HepG2 (cell line): Measurements from ENCODE around the gene RABGAP1. TPM values are rescaled to one million over a fixed set of nuclear protein-coding genes. Genes with fewer than 3 reads are reported as not detected.

Source experiments
- CCDC6 ChIP-seq: sonication (generic); formaldehyde crosslinking; IDR thresholded peaks from 2 replicates; pipeline ENCODE4 v1.8.1; 2022; ENCODE audit warnings: mild to moderate bottlenecking, missing genetic modification reagents, moderate library complexity
- CENPT ChIP-seq: sonication (generic); formaldehyde crosslinking; IDR thresholded peaks from 2 replicates; pipeline ENCODE4 v1.8.0; 2022; ENCODE audit warnings: low read depth, mild to moderate bottlenecking, moderate library complexity, missing genetic modification reagents
- FOXP1 ChIP-seq, 2 experiments: fragments of 450-650 bp in 1 of 2; IDR thresholded peaks; 2 replicates each; pipeline ENCODE4 v1.6.1; 2017 to 2018; ENCODE audit warnings: antibody characterized with exemption in 1 of 2
- KMT2A ChIP-seq: sonication (generic); formaldehyde crosslinking; IDR thresholded peaks from 2 replicates; pipeline ENCODE4 v1.4.0; 2020; ENCODE audit warnings: missing genetic modification reagents
- PHB2 ChIP-seq: fragments of 450-650 bp; IDR thresholded peaks from 2 replicates; pipeline ENCODE4 v1.6.1; 2018; ENCODE audit not compliant: partially characterized antibody
- RFX1 ChIP-seq: fragments of 450-650 bp; IDR thresholded peaks from 2 replicates; pipeline ENCODE4 v1.6.1; 2017
- ZC3H4 ChIP-seq: sonication (generic); formaldehyde crosslinking; IDR thresholded peaks from 2 replicates; pipeline ENCODE4 v1.4.0; 2020; ENCODE audit warnings: missing genetic modification reagents, borderline replicate concordance
- ZNF34 ChIP-seq: sonication (generic); formaldehyde crosslinking; IDR thresholded peaks from 2 replicates; pipeline ENCODE4 v1.4.0; 2020; ENCODE audit warnings: mild to moderate bottlenecking, missing genetic modification reagents, borderline replicate concordance
- ZNF44 ChIP-seq: sonication (generic); formaldehyde crosslinking; IDR thresholded peaks from 2 replicates; pipeline ENCODE4 v1.5.1; 2020; ENCODE audit warnings: mild to moderate bottlenecking, missing genetic modification reagents
- ZNF451 ChIP-seq: sonication (generic); formaldehyde crosslinking; IDR thresholded peaks from 2 replicates; pipeline ENCODE4 v1.5.0; 2020; ENCODE audit warnings: mild to moderate bottlenecking, missing genetic modification reagents
- ZNF558 ChIP-seq: sonication (generic); formaldehyde crosslinking; IDR thresholded peaks from 2 replicates; pipeline ENCODE4 v1.9.0; 2022; ENCODE audit warnings: mild to moderate bottlenecking, missing genetic modification reagents, borderline replicate concordance
- ZNF652 ChIP-seq: IDR thresholded peaks from 2 replicates; pipeline ENCODE4 v1.6.1; 2016; ENCODE audit warnings: low read depth, borderline replicate concordance
- polyA plus RNA-seq, 8 experiments: library from polyadenylated mRNA; depleted of rRNA in 3 of 8; stranded (reverse) in 7 of 8; unstranded in 1 of 8; fragments of >200 nt; fragmentation: Illumina TruSeq in 4 of 8; extraction: Trizol in 4 of 8; gene quantifications; 2 replicates each; pipeline versions ENCODE4 v1.2.1 to v1.2.3, GENCODE V29; 2011 to 2016; ENCODE audit warnings: low read depth in 4 of 8, missing spikeins in 1 of 8, mixed read lengths in 1 of 8; ENCODE audit not compliant: insufficient read depth in 1 of 8
- total RNA-seq, 5 experiments: library from RNA; depleted of rRNA; stranded (reverse); fragments of >200 nt; fragmentation: Illumina TruSeq; extraction: Trizol; gene quantifications; 2 replicates each; pipeline ENCODE4 v1.2.3, GENCODE V29; 2016; ENCODE audit warnings: low read depth in 1 of 5
- TF ChIP-seq, protein P1 (sequence below): sonication (generic); formaldehyde crosslinking; IDR thresholded peaks from one replicate; pipeline ENCODE4 v1.5.1; 2020; ENCODE audit warnings: mild to moderate bottlenecking, missing genetic modification reagents; ENCODE audit errors: not compliant biosample characterization
- TF ChIP-seq, protein P2 (sequence below): conservative IDR thresholded peaks from 2 replicates; pipeline ENCODE4 v1.6.1; 2018; ENCODE audit warnings: missing genetic modification reagents
- TF ChIP-seq, protein P3 (sequence below): IDR thresholded peaks from 2 replicates; pipeline ENCODE4 v1.6.1; 2016; ENCODE audit warnings: low read depth
- TF ChIP-seq, protein P4 (sequence below): sonication (generic); formaldehyde crosslinking; IDR thresholded peaks from 2 replicates; pipeline ENCODE4 v1.8.0; 2022; ENCODE audit warnings: mild to moderate bottlenecking, missing genetic modification reagents; ENCODE audit not compliant: insufficient replicate concordance
- TF ChIP-seq, protein P5 (sequence below): IDR thresholded peaks from 2 replicates; pipeline ENCODE4 v1.6.1; 2016; ENCODE audit warnings: low read depth, control low read depth

RABGAP1 gene
- total and polyA plus RNA-seq, 2 of the 13 experiments (the other 11 are each of a cell fraction or from before 2014, with no cell fraction given): 19.1 to 19.3 TPM

DNA sequence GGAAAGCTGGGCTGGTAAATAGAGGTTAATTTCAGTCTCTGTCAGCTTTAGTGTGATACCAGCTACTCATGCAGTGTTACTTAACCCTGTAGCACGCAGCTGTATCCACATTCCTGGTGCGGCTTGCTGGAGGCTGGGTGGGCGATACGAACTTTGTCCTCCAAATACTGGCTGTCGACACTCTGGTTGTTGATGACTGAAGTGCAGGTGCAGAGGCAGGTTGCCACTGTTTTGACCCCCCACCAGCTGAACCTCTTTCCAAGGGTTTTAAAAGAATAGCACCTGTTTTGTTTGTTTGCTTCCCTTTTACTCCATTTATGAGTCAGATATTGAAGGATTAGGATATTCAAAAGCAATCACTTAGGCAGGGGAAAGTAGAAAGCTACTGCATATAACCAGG is 4.4 kb upstream of the RABGAP1 start (continued):
- TF ChIP-seq, protein P1, sequence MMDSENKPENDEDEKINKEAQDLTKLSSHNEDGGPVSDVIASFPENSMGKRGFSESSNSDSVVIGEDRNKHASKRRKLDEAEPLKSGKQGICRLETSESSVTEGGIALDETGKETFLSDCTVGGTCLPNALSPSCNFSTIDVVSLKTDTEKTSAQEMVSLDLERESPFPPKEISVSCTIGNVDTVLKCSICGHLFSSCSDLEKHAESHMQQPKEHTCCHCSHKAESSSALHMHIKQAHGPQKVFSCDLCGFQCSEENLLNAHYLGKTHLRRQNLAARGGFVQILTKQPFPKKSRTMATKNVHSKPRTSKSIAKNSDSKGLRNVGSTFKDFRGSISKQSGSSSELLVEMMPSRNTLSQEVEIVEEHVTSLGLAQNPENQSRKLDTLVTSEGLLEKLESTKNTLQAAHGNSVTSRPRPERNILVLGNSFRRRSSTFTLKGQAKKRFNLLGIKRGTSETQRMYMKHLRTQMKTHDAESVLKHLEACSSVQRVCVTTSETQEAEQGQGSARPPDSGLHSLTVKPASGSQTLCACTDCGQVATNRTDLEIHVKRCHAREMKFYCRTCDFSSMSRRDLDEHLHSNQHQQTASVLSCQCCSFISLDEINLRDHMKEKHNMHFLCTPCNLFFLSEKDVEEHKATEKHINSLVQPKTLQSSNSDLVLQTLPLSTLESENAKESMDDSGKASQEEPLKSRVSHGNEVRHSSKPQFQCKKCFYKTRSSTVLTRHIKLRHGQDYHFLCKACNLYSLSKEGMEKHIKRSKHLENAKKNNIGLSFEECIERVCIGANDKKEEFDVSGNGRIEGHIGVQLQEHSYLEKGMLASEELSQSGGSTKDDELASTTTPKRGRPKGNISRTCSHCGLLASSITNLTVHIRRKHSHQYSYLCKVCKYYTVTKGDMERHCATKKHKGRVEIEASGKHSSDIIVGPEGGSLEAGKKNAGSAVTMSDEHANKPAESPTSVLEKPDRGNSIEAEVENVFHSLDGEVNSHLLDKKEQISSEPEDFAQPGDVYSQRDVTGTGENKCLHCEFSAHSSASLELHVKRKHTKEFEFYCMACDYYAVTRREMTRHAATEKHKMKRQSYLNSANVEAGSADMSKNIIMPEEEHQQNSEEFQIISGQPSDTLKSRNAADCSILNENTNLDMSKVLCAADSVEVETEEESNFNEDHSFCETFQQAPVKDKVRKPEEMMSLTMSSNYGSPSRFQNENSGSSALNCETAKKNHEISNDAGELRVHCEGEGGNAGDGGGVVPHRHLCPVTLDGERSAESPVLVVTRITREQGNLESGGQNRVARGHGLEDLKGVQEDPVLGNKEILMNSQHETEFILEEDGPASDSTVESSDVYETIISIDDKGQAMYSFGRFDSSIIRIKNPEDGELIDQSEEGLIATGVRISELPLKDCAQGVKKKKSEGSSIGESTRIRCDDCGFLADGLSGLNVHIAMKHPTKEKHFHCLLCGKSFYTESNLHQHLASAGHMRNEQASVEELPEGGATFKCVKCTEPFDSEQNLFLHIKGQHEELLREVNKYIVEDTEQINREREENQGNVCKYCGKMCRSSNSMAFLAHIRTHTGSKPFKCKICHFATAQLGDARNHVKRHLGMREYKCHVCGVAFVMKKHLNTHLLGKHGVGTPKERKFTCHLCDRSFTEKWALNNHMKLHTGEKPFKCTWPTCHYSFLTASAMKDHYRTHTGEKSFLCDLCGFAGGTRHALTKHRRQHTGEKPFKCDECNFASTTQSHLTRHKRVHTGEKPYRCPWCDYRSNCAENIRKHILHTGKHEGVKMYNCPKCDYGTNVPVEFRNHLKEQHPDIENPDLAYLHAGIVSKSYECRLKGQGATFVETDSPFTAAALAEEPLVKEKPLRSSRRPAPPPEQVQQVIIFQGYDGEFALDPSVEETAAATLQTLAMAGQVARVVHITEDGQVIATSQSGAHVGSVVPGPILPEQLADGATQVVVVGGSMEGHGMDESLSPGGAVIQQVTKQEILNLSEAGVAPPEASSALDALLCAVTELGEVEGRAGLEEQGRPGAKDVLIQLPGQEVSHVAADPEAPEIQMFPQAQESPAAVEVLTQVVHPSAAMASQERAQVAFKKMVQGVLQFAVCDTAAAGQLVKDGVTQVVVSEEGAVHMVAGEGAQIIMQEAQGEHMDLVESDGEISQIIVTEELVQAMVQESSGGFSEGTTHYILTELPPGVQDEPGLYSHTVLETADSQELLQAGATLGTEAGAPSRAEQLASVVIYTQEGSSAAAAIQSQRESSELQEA: no peak
- TF ChIP-seq CENPT (CRISPR knock-in tag) (no peak), KMT2A (peak; percentile 88), ZNF34 (CRISPR knock-in tag) (no peak), ZC3H4 (CRISPR knock-in tag) (no peak), CCDC6 (CRISPR knock-in tag) (peak; percentile 57; the same call in 1 of the 2 replicates), ZNF558 (CRISPR knock-in tag) (no peak), ZNF451 (CRISPR knock-in tag) (no peak), ZNF652 (CRISPR knock-in tag) (peak; percentile 88), FOXP1 (IDR thresholded peaks at IDR 0.05) (no peak), FOXP1 (CRISPR knock-in tag; IDR thresholded peaks at IDR 0.05) (peak; percentile 60; the same call in 1 of the 2 replicates), ZNF44 (CRISPR knock-in tag) (no peak), RFX1 (no peak), PHB2 (no peak)
- TF ChIP-seq, protein P2, sequence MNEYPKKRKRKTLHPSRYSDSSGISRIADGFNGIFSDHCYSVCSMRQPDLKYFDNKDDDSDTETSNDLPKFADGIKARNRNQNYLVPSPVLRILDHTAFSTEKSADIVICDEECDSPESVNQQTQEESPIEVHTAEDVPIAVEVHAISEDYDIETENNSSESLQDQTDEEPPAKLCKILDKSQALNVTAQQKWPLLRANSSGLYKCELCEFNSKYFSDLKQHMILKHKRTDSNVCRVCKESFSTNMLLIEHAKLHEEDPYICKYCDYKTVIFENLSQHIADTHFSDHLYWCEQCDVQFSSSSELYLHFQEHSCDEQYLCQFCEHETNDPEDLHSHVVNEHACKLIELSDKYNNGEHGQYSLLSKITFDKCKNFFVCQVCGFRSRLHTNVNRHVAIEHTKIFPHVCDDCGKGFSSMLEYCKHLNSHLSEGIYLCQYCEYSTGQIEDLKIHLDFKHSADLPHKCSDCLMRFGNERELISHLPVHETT (CRISPR knock-in tag): no peak
- TF ChIP-seq, protein P3, sequence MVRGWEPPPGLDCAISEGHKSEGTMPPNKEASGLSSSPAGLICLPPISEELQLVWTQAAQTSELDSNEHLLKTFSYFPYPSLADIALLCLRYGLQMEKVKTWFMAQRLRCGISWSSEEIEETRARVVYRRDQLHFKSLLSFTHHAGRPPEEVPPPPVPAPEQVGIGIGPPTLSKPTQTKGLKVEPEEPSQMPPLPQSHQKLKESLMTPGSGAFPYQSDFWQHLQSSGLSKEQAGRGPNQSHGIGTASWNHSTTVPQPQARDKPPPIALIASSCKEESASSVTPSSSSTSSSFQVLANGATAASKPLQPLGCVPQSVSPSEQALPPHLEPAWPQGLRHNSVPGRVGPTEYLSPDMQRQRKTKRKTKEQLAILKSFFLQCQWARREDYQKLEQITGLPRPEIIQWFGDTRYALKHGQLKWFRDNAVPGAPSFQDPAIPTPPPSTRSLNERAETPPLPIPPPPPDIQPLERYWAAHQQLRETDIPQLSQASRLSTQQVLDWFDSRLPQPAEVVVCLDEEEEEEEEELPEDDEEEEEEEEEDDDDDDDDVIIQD (CRISPR knock-in tag): peak; percentile 65
- TF ChIP-seq, protein P4, sequence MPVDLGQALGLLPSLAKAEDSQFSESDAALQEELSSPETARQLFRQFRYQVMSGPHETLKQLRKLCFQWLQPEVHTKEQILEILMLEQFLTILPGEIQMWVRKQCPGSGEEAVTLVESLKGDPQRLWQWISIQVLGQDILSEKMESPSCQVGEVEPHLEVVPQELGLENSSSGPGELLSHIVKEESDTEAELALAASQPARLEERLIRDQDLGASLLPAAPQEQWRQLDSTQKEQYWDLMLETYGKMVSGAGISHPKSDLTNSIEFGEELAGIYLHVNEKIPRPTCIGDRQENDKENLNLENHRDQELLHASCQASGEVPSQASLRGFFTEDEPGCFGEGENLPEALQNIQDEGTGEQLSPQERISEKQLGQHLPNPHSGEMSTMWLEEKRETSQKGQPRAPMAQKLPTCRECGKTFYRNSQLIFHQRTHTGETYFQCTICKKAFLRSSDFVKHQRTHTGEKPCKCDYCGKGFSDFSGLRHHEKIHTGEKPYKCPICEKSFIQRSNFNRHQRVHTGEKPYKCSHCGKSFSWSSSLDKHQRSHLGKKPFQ (CRISPR knock-in tag): no peak
- TF ChIP-seq, protein P5, sequence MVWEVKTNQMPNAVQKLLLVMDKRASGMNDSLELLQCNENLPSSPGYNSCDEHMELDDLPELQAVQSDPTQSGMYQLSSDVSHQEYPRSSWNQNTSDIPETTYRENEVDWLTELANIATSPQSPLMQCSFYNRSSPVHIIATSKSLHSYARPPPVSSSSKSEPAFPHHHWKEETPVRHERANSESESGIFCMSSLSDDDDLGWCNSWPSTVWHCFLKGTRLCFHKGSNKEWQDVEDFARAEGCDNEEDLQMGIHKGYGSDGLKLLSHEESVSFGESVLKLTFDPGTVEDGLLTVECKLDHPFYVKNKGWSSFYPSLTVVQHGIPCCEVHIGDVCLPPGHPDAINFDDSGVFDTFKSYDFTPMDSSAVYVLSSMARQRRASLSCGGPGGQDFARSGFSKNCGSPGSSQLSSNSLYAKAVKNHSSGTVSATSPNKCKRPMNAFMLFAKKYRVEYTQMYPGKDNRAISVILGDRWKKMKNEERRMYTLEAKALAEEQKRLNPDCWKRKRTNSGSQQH (CRISPR knock-in tag): no peak
